GM12874 (cell line): ENCODE results near the gene MAPT.

Experiments
- CTCF ChIP-seq: IDR thresholded peaks from 2 replicates; pipeline ENCODE4 v1.5.1; 2011; ENCODE audit warnings: low read depth, mild to moderate bottlenecking, control low read depth, low read length, moderate library complexity; ENCODE audit not compliant: insufficient read depth

MAPT gene

DNA sequence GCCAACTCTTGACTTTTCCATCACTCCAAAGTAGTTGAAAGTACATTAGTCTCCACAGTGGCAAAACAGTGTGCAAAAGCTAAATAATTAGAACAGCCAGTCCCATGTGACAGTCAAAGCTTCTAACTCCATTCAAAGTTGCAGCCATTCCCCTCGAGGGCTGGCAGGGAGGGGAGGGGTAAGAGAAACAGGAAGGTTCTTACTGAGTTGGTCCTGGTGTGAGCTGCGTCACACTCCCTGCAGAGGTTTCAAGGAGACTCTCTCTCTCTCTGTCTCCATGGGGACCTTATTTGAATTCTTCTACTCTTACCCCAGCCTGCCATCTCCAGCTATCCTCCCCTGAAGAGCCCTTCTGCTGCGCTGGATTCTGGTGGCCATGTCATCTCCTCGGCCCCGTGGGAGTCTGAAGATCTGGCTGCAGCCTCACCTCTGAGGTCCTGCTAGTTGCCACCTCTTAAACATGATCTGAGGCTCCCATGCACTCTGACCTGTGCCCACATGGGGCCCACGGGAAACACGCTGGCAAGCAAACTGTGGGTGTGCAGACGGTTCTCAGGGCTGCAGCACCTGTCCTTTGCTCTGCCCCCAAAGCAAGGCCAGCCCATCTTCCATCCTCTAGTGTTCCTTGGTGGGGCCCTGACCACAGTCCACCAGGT lies 81.4 kb downstream of the MAPT start:
- TF ChIP-seq CTCF: no peak

DNA sequence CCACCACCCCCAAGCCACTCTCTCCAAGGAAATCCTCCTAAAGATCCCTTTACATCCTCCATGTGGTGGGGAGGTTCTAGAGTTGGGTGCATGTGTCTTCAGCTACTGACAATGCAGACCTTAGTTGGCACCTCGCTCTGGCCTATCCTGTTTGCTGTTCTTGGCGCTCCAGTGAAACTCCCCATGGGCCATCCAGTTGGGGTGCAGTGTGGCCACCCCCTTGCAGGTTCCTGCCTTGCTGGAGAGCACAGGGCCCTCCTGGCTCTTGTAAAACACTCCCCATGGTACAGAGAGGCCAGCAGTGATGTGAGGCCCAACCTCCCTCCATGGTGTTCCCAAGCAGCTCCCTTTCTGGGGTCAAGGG lies 82.0 kb downstream of the MAPT start:
- no peak for TF ChIP-seq CTCF

- TF ChIP-seq CTCF: no peak
These were observed 82.6 kb downstream of the MAPT start for GRCh38 chr17:45976755-45977505.

GRCh38 chr17:45977506-45977824 lies 83.1 kb downstream of the MAPT start:
- TF ChIP-seq CTCF: no peak

DNA sequence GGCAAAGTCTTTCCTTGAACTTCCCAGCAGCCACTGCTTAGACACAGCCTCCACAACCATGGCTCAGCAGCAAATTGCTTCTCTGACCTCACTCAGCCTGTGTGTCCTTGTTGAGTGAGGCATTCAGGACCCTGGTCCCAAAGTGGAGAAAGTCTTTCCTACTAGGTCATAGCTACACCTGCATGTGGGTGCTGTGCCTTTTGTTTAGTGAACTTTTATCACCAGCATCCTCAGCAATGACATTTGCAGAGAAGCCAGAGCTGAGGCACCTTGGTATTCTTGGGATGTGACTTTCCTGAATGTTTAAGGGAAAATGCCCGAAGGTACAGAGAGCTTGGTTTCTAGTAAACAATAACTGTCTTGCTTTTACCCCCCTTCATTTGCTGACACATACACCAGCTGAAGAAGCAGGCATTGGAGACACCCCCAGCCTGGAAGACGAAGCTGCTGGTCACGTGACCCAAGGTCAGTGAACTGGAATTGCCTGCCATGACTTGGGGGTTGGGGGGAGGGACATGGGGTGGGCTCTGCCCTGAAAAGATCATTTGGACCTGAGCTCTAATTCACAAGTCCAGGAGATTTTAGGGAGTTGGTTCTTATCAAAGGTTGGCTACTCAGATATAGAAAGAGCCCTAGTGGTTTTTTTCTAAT lies 83.7 kb downstream of the MAPT start:
- TF ChIP-seq CTCF: no peak

DNA sequence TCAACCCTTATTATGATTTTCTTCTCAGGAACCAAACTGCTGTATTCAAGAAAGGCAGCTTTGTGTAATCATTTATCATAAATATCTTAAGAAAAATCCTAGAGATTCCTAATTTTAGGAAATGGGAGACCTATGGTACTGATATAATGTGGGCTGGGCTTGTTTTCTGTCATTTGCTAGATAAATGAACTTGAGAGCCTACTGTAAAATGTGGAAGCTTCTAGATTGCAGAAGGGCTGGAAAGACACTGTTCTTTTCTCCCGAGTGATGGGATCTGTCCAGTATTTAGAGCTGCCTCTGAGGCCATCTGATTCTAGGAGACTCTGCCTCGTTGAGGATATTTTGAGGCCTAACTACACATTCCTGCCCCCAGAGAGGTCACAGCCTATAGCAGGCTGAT lies 84.8 kb downstream of the MAPT start:
- no peak for TF ChIP-seq CTCF

GRCh38 chr17:45980855-45981254 lies 86.5 kb downstream of the MAPT start:
- no peak for TF ChIP-seq CTCF
